ENCODE results near the gene HDHD5.
"Not testable (repeated sequence)": the region's sequence is repeated elsewhere in the genome, so short reads cannot be mapped to it uniquely, and the experiment has no call there.

The HDHD5 gene

DNA sequence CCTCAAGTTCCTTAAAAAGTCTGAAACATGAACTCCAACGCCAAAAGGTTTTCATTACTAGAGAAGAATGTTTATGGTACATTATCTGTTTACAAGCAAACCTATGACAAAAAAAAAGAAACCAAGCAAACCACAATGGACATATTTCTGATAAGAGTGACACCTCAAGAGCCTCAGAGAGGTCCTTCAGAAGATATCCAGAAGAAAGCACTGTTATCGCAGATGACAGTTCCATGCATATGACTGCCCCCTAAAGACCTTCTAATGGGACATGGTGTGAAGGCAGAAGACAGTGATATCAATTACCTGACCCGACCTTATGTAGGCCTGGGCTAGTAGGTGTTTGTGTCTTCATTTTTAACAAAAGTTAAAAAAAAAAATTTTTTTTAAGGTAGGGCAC lies 3.1 kb downstream of the HDHD5 start:
- DNase-seq (ENCODE audit: low spot score): no peak

DNA sequence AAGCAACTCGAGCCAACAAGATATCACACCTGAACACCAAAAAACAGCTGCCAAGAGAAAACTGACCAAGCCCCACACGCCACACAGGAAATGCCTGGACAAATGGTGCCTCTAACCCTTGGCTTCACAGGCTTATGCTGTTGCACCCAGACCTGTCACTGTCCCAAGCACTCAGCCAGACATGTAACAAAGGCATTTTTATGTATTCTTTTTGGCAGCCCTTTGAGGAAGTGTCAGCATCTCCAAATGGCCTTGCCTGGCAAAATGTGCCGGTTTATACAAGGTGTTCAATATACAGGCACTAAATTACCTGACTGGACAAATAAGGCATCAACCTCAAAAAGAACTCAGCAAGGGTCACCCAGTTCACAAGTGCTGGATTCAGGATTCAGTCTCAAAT lies 6.1 kb downstream of the HDHD5 start:
- no peak for DNase-seq (ENCODE audit: low spot score)

DNA sequence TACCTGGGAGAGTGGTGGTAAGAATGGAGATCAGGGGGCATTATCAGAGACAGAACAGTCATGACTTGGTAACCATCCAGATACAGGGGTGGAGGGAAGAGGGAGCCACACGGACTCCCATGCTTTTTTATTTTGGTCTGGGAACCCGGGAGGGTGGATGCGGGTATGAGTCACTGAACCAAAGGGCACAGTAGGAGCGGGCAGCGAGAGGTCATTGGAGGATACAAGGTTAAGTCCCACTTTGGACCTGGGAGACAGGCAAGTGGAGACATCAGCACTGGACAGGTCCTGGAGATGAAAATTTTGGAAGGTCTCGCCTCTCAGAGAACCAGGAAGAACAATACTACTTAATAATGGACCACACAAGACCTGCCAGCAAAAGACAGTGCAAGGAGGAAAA lies 6.7 kb downstream of the HDHD5 start:
- DNase-seq (ENCODE audit: low spot score): no peak

DNA sequence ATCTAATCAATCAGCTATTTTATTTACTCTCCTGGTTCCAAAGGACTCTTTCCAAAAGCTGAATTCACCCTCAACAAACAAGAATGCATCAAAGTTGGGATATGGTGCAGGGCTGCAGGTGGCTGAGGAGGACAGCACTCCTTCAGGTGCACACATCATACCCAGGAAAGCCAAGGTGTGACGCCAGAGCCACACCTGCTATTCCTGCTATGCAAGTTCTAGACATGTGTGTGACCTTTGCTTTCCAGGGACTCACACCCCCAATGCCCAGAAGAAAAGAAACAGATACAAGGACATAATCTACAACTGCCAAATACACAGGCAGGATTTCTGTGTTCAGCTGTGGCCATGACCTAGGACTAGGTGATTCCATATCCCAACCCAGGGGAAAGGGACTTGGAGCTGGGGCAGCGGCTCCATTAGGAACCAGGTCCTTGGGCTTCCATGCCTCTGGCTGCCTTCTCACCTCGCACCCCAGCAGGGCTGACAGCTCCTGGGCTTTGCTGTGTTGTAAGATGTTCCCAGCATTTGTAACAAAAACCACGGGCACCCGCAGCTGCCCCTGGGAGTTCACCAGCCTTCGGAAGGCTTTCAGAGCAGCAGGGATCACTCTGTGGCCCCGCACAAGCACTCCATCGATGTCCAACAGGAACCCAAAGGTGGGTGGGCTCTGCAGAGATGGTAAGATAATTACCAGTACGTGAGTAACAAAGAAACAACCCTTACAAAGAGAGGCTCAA lies 9.8 kb downstream of the HDHD5 start:
- DNase-seq (ENCODE audit: low spot score): no peak

DNA sequence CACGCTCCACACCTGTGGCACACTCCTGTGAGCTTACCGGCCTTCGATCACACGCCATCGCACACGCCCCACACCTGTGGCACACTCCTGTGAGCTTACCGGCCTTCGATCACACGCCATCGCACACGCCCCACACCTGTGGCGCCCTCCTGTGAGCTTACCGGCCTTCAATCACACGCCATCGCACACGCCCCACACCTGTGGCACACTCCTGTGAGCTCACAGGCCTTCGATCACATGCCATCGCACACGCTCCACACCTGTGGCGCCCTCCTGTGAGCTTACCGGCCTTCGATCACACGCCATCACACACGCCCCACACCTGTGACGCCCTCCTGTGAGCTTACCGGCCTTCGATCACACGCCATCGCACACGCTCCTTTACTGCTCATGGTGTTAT lies 11.6 kb downstream of the HDHD5 start:
- not testable (repeated sequence) for DNase-seq (ENCODE audit: low spot score)

DNA sequence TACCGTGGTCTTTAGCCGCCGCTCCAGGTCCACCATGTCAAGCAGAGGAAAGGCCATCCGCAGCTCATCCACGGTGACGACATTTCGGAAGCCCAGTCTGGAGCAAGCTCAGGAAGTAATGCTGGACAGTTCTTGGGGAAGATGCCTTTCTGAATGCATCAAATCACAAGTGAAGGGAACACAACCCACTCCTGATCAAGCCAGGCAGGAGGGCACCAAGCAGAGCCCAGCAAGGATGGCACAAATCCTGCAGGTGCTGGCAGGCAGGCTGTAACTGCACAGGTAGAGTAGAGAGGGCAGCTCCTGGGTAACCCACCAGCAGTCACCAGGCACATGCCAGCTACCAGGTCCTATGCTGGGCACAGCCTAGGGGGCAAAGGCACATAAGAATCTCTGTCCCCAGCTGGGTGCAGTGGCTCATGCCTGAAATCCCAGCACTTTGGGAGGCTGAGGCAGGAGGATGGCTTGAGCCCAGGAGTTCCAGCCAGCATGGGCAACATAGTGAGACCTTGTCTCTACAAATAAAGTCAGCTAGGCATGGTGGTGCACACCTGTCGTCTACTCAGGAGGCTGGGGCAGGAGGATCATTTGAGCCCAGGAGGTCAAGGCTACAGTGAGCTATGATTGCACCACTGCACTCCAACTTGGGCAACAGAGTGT lies 13.9 kb downstream of the HDHD5 start:
- no peak for DNase-seq (ENCODE audit: low spot score)

DNA sequence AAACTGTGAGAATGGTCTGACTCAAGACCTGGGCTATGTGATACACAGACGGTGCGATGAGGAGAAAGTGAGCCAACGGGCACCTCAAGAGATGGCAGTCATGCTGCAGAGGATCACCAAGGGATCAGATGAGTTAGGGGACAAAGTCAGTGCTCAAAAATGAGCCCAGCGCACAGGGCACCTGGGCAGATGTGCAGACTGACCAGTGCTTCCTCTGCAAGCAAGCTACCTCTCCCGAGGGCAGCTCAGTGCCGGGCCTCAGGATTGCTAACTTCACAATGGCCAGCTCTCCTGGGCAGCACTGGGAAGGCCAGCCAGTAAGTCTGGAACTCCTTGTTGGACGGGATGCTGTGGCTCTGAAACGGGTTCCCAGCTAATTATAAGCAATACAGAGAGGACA lies 15.3 kb downstream of the HDHD5 start:
- DNase-seq (ENCODE audit: low spot score): no peak

DNA sequence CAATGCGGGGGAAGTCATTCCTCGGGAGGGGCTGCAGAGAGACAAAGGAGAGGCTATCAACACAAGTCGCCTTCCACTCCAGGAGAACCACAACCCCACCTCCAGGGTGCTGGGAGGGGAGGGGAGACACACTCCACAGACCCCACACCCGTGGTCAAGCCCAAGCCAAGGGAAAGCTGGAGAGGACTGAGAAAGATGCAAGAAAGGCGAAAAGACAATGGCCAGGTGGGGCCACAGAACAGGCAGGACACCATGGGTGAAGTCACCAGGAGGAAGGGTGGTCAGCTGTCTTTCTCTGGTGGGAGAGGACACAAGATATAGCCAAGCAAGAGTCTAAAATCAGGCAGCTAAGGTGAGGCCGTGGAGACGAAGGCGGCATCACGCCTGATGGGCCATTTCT lies 16.0 kb downstream of the HDHD5 start:
- no peak for DNase-seq (ENCODE audit: low spot score)

DNA sequence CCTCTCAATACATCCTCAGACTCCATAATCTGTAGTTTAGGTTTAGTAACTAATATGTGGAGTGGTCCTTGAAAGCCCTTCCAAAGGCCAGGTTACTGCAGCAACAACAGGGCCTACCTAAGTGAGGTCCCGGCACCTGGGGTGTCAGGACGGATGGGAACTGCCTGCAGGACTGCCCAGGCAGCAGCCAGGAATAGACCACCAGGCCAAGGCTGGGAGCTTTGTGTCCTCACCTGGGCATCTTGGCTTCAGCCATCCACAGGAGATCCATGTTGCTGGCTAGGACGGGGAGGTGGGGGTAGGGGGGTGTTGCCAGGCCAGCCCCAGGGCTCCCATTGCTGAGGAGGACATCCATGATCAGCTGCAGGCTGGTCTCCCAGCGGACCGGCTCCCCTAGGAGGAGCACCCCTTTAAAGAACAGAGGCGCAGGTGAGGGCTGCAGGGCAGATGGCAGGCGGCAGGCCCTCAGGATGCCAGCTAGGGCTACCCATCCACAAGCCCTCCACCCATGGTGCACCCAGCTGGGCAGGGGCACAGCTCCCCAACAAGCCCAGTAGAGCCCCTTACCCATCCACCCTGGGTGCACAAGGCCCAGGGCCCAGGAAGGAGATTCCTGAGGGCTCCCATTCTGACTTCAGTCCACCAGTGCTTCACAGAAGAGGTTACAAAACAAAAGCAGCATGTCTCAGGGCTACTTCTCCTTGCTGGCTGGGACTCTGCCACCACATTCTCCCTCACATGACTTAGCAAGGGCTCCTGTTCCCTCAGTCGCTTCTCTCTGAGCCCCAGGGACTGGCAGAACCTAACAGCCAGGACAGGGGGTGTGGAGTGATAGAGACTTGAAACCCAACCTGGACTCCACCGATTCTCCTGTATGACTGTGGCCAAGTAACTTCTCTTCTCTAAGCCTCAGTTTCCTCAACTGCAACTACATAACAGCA lies 18.0 kb downstream of the HDHD5 start:
- DNase-seq (ENCODE audit: low spot score): no peak

DNA sequence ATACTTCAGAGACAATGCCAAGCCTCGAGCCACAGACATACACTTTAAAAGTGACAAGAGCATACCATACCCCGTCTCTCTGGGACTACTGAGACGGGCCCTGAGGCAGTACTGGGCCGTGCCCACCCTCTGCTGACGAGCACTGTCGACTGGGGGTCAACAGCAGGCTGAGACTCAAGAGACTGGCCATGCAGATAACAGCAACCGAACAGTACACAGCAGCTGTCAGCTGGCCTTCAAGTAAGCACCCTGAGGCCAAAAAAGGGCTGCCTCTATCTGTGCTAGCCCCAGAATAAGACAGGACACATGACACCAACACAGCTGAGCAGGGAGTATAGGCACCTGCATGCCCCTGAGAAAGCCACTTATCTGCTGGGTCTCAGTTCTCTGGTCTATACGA lies 19.1 kb downstream of the HDHD5 start:
- no peak for DNase-seq (ENCODE audit: low spot score)

DNA sequence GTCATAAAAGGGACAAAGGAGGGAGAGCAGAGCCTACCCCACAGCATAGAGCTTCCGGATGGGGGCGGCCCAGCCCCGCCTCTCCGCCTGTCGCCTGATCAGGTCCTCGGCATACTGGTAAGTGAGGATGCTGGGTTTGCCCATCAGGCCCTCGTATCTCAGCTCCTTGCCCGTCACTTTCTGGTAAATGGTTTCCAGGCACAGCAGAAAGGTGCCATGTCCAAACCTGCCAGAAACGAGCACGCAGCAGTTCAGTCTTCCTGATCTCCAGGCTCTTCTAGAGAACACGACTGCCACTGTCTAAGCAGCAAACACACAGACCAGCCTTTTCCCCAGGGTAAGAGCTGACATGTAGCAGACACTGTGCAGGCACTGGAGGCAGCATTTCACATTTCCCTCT lies 20.6 kb downstream of the HDHD5 start:
- DNase-seq (ENCODE audit: low spot score): no peak

DNA sequence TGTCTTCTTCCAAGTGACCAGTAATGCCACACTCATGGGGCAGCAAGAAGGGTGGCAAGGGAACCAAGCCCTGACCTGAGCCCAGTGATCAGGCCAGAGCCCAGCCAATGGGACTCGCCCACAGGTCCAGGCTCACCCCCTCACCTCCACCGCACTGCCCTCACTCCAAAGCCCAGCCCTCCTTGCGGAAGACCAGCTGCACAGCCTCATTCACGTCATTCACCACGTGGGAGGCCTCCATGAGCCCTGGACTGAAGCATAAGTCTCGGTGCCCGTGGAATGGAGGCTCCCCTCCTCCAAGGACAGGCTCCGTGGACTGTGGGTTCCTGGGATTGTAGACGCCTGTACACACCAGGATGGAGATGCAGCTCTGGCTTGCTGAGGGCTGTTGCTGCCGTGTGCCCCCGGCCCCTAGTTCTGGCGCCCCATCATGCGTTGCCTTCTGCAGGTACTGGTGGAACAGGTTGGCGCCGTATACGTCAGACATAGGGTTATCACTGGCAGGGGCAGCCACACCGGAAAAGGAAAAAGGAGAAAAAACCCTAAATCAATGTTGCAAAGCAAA lies 21.1 kb downstream of the HDHD5 start:
- no peak for DNase-seq (ENCODE audit: low spot score)

DNA sequence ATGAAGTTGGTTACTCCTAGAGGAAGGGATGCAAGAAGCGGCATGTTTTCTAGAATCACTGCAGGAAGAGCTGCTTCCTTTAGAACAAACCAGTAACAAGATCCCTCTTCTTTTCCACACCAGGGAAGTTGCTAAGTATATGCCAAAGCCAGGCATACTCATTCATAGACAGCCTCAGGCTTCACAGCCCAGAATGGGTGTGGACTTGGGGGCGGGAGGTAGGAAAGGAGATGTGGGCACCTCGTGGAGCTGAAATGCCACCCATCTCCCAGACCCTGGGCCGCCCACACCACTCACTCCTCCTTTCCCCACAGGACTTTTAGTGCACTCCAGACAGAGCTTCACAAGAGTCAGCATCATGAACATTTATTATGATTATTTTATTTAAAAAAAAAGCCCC lies 21.9 kb downstream of the HDHD5 start:
- DNase-seq (ENCODE audit: low spot score): no peak

DNA sequence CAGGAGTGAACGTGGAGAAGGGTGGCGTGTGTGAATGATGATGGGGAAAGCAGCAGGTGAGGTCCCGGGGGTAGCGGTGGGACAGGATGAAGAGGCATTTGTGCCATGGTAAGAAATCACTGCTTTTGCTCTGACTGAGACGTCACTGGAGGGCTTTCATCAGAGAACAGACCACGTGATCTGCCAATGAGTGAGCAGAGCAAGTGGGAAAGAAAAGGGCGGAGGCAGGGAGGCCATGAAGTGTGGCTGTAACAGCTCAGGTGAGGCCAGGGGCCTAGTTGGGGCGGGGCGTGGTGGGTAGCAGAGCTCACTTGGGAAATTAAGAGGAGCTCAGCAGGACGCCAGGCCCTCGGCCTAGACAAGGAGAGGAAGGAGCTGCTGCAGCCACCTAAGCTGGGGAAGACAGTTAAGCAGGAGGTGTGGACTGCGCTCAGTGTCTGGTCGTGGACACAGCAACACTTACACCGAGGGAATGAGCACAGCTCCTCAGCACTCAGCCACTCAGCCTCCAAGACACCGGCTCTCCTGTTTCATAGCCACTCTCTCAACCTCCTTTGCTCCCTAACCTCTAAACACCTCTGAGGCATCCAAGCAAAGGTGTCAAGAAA lies 23.8 kb downstream of the HDHD5 start:
- no peak for DNase-seq (ENCODE audit: low spot score)

DNA sequence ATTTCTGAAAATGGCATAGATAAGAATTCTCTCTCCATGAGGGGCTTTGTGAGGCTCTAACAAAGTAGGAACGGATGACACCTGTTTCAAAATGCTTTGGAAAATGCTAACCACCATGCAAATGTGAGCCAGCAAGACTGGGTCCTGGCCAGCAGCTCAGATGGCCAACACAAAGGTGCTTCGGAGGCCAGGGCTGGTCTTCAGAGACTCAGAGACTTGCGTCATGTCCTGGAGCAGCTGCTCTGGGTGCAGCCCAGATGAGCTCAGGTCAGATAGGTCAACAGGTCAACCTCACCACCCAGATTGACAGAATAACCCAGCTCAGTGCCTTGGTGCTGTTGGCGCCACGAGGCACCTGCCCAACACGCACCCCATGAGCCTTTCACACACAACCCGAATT lies 25.9 kb downstream of the HDHD5 start:
- no peak for DNase-seq (ENCODE audit: low spot score)

DNA sequence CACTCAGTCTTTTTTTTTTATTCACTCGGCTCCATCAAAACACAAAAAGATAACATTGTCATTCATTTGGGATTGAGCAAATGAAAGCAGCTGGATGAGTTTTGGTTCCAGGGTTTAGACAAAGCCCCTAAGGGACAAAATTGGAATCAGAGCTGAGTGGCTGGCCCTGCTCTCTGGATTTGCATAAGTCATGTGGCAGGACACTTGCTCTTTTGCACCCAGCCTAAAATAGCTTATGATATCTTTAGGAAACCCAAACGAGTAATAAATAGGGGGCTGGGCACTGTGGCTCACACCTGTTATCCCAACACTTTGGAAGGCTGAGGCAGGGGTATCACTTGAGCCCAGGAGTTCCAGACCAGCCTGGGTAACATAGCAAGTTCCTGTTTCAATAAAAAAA lies 27.0 kb downstream of the HDHD5 start:
- DNase-seq (ENCODE audit: low spot score): no peak

DNA sequence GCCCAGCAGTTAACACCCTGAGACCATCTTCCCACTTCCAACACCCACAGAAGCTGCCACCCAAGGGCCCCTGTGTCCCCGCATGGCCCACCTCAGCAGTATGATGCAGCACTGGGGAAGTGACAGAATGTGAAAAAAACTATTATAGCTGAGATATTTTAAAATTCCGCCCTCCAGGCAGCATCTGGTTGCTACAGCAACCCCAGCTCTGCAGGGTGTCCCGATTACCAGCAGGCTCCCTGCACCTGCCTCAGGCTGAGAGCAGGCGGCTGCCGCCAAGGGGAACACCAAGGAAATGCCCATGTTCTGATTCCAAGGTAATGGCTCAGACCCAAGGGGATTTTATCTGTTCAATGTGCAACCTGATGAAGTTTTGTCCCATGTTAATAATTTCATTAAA lies 27.4 kb downstream of the HDHD5 start:
- no peak for DNase-seq (ENCODE audit: low spot score)

DNA sequence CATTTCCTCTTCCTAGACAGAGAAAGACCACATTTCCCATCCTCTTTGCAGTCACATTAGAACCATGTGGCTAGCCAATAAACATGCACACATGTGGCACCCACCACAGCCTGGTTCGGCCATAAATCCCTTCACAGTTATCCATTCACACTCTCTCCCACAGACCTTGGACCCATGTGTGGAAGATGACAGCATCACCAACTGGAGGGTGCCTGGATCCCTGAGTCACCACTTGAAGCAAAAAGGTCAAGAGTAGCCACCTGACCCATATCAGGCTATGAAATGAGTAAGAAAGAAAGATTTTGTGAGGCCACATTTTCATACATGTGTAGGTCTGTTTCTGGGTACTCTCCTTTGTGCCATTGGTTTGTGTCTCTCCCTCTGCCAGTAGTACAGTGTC lies 28.9 kb downstream of the HDHD5 start:
- DNase-seq (ENCODE audit: low spot score): no peak

DNA sequence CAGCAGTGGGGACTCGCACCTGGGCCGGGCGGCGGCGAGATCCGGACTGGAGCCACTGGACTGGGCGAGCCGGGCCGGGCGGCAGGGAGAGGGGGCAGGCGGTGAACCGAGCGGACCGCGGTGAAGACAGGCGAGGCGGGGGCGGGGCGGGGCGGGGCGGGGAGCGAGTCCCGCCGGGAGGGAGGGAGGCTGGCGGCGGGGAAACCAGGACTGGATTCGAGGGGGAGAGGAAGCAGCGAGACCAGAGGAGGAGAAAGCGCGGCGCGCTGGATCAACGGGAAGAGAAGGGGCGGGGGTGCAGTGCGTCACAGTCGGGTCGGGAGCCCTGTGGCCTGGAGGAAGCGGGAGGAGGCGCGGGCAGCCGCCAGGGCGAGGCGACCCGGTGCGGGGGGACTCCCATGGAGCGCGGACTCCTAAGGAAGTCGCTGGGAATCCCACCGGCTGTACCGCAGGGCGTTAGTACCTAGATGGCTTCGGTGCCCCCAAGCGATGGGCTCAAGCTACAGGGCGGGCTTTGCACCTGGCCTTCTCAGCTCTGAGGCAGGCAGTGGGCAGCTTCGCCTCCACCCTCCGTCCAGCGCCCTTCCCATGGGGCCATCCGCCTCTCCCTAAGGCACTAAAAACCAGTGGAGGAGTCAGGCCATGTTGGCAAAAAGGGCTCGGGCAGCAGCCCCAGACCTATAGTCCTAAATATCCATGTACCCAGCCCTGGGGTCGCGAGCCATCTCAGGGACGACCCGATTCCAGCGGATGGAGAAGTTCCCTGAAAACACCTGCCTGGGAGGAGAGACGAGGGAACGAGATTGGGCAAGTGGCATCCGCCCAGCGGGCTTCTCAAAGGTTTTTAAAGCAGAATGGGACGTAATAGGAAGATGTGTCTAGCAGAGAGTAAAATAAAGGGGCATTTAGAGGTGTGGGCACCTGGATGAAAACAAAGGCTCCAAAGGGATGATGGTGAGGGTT lies 37.6 kb downstream of the HDHD5 start, which contains the start of gene TMEM121B:
TSS of gene TMEM121B (minus strand) at position 128 of the 963 bp plus-strand sequence. CDS start 233 bp downstream, outside the sequence.
- DNase-seq (ENCODE audit: low spot score): no peak

DNA sequence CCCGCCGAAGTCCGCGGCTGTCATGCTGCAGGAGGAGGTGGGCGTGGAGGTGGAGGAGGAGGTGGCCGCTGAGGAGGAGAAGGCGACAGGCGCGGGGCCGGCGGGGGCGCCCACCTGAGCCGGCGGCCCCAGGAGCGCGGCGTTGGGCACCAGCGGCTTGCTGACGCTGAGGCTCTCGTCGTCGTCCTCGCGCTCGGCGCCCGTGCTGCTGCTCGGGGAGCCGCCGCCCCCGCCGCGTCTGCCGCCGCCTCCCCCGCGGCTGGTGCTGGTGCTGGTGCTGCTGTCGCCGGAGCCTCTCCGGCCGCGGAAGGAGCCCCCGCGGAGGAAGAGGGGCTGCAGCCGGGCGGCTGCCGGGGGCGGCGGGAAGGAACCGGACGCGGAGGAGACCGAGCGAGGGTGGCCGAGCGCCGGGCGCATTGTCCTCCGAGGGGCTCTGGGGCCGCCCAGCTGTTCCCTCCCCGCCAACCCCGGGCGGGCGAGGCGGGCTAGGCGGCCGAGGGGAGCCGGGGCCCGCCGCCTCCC lies 38.3 kb downstream of the HDHD5 start:
- DNase-seq (ENCODE audit: low spot score): no peak

DNA sequence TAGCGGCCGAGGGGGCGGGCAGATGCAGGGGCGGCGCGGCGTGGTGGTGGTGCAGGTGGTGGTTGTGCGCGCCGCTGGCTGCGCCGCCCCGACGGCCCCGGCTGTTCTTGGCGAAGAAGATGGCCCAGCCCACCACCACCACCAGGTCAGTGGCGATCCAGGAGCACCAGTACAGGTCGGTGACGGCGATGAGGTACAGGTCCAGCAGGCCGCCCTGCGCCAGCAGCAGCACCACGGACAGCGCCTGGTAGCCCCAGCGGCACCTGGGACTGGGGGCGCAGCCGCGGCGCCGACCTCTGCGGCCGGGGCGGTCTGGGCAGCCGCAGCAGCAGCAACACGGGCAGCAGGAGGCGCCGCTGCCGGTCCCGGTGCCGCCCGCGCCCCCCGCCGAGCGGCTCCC lies 38.8 kb downstream of the HDHD5 start:
- DNase-seq (ENCODE audit: low spot score): peak; percentile 81
